BLaER1 (cell line): ENCODE measurements around the gene OR52E8.

ENCODE experiments used
- H3K27ac ChIP-seq: shearing (Covaris generic); formaldehyde crosslinking; 2 replicates; pipeline ENCODE4 v1.8.1; 2022
- H3K27me3 ChIP-seq: shearing (Covaris generic); formaldehyde crosslinking; 2 replicates; pipeline ENCODE4 v1.8.1; 2022
- H3K36me3 ChIP-seq: shearing (Covaris generic); formaldehyde crosslinking; 2 replicates; pipeline ENCODE4 v1.8.1; 2022
- H3K4me1 ChIP-seq: shearing (Covaris generic); formaldehyde crosslinking; 2 replicates; pipeline ENCODE4 v1.8.1; 2022
- H3K4me2 ChIP-seq: shearing (Covaris generic); formaldehyde crosslinking; 2 replicates; pipeline ENCODE4 v1.8.1; 2022
- H3K4me3 ChIP-seq: shearing (Covaris generic); formaldehyde crosslinking; 2 replicates; pipeline ENCODE4 v1.8.1; 2022
- H3K9ac ChIP-seq: shearing (Covaris generic); formaldehyde crosslinking; 2 replicates; pipeline ENCODE4 v1.8.1; 2022
- H3K9me3 ChIP-seq: shearing (Covaris generic); formaldehyde crosslinking; 2 replicates; pipeline ENCODE4 v1.8.1; 2022
- H4K20me1 ChIP-seq: shearing (Covaris generic); formaldehyde crosslinking; 2 replicates; pipeline ENCODE4 v1.8.1; 2022
- Cebpa-rat ChIP-seq: shearing (Covaris generic); IDR thresholded peaks from 2 replicates; pipeline ENCODE4 v1.8.1; 2022

The OR52E8 gene

DNA sequence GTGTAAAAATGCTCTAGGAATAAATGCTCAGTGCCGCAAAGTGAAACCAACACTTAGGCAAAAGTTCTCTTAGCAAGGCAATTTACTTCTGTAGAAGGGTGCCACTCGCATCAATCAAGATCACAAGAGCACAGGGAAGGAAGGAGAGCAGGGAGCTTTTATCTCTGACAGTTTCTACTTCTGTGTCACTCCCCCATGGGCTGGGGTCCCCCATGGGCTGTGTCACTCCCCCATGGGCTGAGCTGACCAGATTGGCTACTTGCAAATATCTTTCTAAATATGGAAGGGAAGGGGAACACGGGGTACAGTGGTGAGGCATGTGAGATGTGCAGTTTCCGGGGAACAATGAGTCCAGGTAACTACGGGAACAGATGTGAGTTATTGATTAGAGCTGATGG is 48.4 kb downstream of the OR52E8 start:
- Histone ChIP-seq H3K4me3 (peak overlapping the region; percentile 74), H3K4me1 (0 out of 2 replicates have a peak, but pooled peaks cover 3% of the 10 kb centered on the region), H3K36me3 (no peaks in the 10 kb centered on the region), H4K20me1 (no peaks in the 10 kb centered on the region), H3K9me3 (peaks cover 6% of the 10 kb centered on the region), H3K27ac (no peak overlapping the region), H3K27me3 (no peaks in the 10 kb centered on the region), H3K9ac (peak overlapping the region; percentile 69), H3K4me2 (peak overlapping the region; percentile 83)
- no peak for TF ChIP-seq Cebpa-rat

DNA sequence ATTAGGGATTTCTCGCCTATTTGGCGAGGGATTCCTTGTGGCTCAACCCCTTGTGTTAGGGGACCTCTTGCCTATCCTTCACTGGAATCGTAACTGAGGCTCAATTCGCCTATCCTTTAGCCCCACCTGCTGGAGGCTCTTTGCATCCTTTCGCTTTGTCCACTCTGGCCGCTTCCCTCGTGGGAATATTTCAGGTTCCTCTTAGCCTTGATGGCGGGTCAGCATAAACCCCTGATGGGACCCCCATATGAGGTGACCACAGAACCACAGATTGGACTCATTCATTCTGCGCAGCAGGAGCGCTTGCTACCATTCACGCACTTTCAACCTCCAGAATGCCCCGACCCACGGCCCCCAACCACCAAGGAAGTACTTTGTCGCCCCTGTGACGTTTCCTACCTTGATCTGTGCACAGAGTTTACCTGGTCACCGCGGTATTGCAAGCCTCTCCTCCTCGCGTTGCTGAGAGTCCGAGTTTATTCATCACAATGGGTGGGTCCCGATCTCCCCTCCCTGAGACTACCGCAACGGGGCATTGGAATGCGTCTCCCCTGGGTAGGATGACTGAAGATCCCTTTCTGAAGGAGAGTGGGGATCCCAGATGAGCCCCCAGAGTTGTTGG is 48.9 kb downstream of the OR52E8 start, which contains the start of gene OR52N2:
OR52N2 (plus strand) TSS at position 425 of the 622 bp plus-strand sequence. CDS start 11,412 bp downstream, outside the sequence.
- Histone ChIP-seq H3K9ac (peak within 1 kb of the TSS; percentile 69), H3K4me2 (peak within 1 kb of the TSS; percentile 83), H3K27ac (no peak within 1 kb of the TSS), H3K27me3 (no peaks in the 10 kb centered on the region), H3K36me3 (no peaks in the 10 kb centered on the region), H3K9me3 (peaks cover 11% of the 10 kb centered on the region), H3K4me3 (peak within 1 kb of the TSS; percentile 74), H4K20me1 (no peaks in the 10 kb centered on the region), H3K4me1 (0 out of 2 replicates have a peak, but pooled peaks cover 3% of the 10 kb centered on the region)
- TF ChIP-seq Cebpa-rat, result no peak

DNA sequence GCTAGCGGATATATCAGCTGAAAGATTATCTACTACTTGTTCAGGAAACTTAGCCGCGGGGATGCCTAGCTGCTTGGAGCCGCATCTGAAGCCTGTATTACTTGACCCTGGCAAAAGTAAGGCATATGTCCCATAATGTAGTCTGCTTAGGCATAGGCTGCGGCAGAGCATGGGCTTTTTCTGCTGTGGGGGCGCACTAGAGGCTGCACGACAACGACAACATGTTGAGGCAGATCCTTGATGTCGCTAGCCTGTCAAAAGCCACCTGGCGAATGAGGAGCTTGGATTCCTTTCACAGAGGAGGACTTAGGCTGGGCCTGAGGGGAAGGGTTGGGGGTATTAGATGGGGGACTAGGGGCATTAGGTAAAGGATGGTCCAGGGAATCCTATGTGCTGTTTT is 49.9 kb downstream of the OR52E8 start:
- no peaks in the 10 kb centered on the region for H3K27me3 ChIP-seq
- H3K4me2 ChIP-seq, result no peak overlapping the region
- 0 out of 2 replicates have a peak, but pooled peaks cover 3% of the 10 kb centered on the region for H3K4me1 ChIP-seq
- H3K9ac ChIP-seq, result no peak overlapping the region
- H3K27ac ChIP-seq, result no peak overlapping the region
- peaks cover 16% of the 10 kb centered on the region for H3K9me3 ChIP-seq
- no peak for TF ChIP-seq Cebpa-rat
- H3K36me3 ChIP-seq, result no peaks in the 10 kb centered on the region
- no peaks in the 10 kb centered on the region for H4K20me1 ChIP-seq
- no peak overlapping the region for H3K4me3 ChIP-seq
